GM23248 (cell line): ENCODE data around the gene MAGI3.

ENCODE experiments used
- EZH2 ChIP-seq: fragments of 200-600 bp; sonication (generic); IDR thresholded peaks from 2 replicates; pipeline ENCODE4 v1.6.1; 2018; ENCODE audit warnings: antibody characterized with exemption, mild to moderate bottlenecking; ENCODE audit not compliant: insufficient read depth, poor library complexity, severe bottlenecking
- EZH2phosphoT487 ChIP-seq: fragments of 200-600 bp; sonication (generic); IDR thresholded peaks from 2 replicates; pipeline ENCODE4 v1.6.1; 2018; ENCODE audit warnings: antibody characterized with exemption, moderate library complexity, mild to moderate bottlenecking, low read depth; ENCODE audit not compliant: insufficient read depth

GRCh38 chr1:113479713-113480676 is 89.7 kb downstream of the MAGI3 start:
- TF ChIP-seq EZH2phosphoT487 (no peak), EZH2 (no peak)
